Glutamatergic neuron (in vitro differentiated cells): ENCODE data around the gene WDHD1. TPM values are rescaled to one million over a fixed set of nuclear protein-coding genes. Genes with fewer than 3 reads are reported as not detected.

Experiments used
- DNase-seq: peaks from one replicate; pipeline ENCODE4 v3.0.0; 2022
- H3K27ac Mint-ChIP-seq: one replicate; pipeline ENCODE4 v1.8.0; 2020; ENCODE audit warnings: mild to moderate bottlenecking, mixed read lengths, inconsistent platforms; ENCODE audit not compliant: unreplicated experiment
- H3K27me3 Mint-ChIP-seq: one replicate; pipeline ENCODE4 v1.8.0; 2020; ENCODE audit warnings: mild to moderate bottlenecking, moderate library complexity, mixed read lengths, inconsistent platforms; ENCODE audit not compliant: unreplicated experiment
- H3K36me3 Mint-ChIP-seq: one replicate; pipeline ENCODE4 v1.8.0; 2020; ENCODE audit warnings: mild to moderate bottlenecking, mixed read lengths, inconsistent platforms; ENCODE audit not compliant: unreplicated experiment
- H3K4me1 Mint-ChIP-seq: one replicate; pipeline ENCODE4 v1.8.0; 2020; ENCODE audit warnings: mild to moderate bottlenecking, low read depth, mixed read lengths, inconsistent platforms; ENCODE audit not compliant: unreplicated experiment
- H3K4me3 Mint-ChIP-seq: one replicate; pipeline ENCODE4 v1.8.0; 2020; ENCODE audit warnings: mild to moderate bottlenecking, mixed read lengths, inconsistent platforms; ENCODE audit not compliant: unreplicated experiment
- H3K9me3 Mint-ChIP-seq: one replicate; pipeline ENCODE4 v1.8.0; 2020; ENCODE audit warnings: mild to moderate bottlenecking, moderate library complexity, mixed read lengths, inconsistent platforms; ENCODE audit not compliant: unreplicated experiment
- CTCF ChIP-seq: fragments of 200-600 bp; sonication (generic); IDR thresholded peaks from one replicate; pipeline ENCODE4 v1.5.0; 2021; ENCODE audit not compliant: partially characterized antibody, unreplicated experiment
- long read RNA-seq: library from polyadenylated mRNA; unstranded; transcript quantifications from one replicate; pipeline ENCODE4 v2.0.0, GENCODE V29; 2020; ENCODE audit not compliant: unreplicated experiment
- total RNA-seq: library from RNA; stranded (reverse); fragmentation: NEBNext Ultra II Directional; extraction: Animal tissue kit (Norgen Biotek cat#: 25700); gene quantifications from one replicate; pipeline ENCODE4 v1.2.1, GENCODE V29; 2021; ENCODE audit not compliant: unreplicated experiment

Gene WDHD1
- total RNA-seq, result 13.9 TPM
- long read RNA-seq, partial matches to known transcripts, result 4 of 4 reads
- long read RNA-seq, other reads (novel, unspliced or antisense), result 0 of 4 reads

- Mint-ChIP-seq H3K27me3 (peaks cover 3% of the 10 kb centered on the region), H3K9me3 (peaks cover 8% of the 10 kb centered on the region), H3K4me3 (peak within 1 kb of the TSS; percentile 97), H3K36me3 (no peaks in the 10 kb centered on the region), H3K4me1 (peaks cover 37% of the 10 kb centered on the region), H3K27ac (peak within 1 kb of the TSS; percentile 92)
- DNase-seq, result peak; percentile 97
- no peak for TF ChIP-seq CTCF
These were observed at the start of gene WDHD1, which contains the start of gene SOCS4 for GRCh38 chr14:55026793-55027561. WDHD1 (minus strand) TSS chr14:55027099; CDS start chr14:55026787, 312 bp downstream. SOCS4 (plus strand) TSS chr14:55027236; CDS start chr14:55043042, 15,806 bp downstream.

GRCh38 chr14:55075628-55076175, 48.8 kb upstream of the WDHD1 start:
- Mint-ChIP-seq H3K27ac (no peak overlapping the region), H3K36me3 (no peaks in the 10 kb centered on the region), H3K27me3 (no peaks in the 10 kb centered on the region), H3K4me3 (no peak overlapping the region), H3K4me1 (peaks cover 5% of the 10 kb centered on the region), H3K9me3 (peaks cover 1% of the 10 kb centered on the region)
- DNase-seq, result no peak
- no peak for TF ChIP-seq CTCF

GRCh38 chr14:55074662-55075061, 47.8 kb upstream of the WDHD1 start:
- Mint-ChIP-seq H3K27ac (no peak overlapping the region), H3K9me3 (peaks cover 1% of the 10 kb centered on the region), H3K27me3 (no peaks in the 10 kb centered on the region), H3K4me3 (no peak overlapping the region), H3K4me1 (peaks cover 5% of the 10 kb centered on the region), H3K36me3 (no peaks in the 10 kb centered on the region)
- TF ChIP-seq CTCF, result no peak
- DNase-seq, result no peak

- H3K9me3 Mint-ChIP-seq, result peaks cover 1% of the 10 kb centered on the region
- no peaks in the 10 kb centered on the region for H3K27me3 Mint-ChIP-seq
- H3K4me3 Mint-ChIP-seq, result no peak overlapping the region
- no peak overlapping the region for H3K27ac Mint-ChIP-seq
- peaks cover 5% of the 10 kb centered on the region for H3K4me1 Mint-ChIP-seq
- DNase-seq, result no peak
- H3K36me3 Mint-ChIP-seq, result no peaks in the 10 kb centered on the region
- no peak for TF ChIP-seq CTCF
These were observed 47.0 kb upstream of the WDHD1 start for GRCh38 chr14:55073856-55074255.
